C4-2B (cell line): ENCODE results near the gene KCNJ3.

ENCODE experiments used
- ZFX ChIP-seq: fragments of 450-650 bp; IDR thresholded peaks from 2 replicates; pipeline ENCODE4 v1.6.1; 2017
- TF ChIP-seq, protein P1 (sequence below): fragments of 450-650 bp; conservative IDR thresholded peaks from 2 replicates; pipeline ENCODE4 v1.5.1; 2017; ENCODE audit warnings: mild to moderate bottlenecking

DNA sequence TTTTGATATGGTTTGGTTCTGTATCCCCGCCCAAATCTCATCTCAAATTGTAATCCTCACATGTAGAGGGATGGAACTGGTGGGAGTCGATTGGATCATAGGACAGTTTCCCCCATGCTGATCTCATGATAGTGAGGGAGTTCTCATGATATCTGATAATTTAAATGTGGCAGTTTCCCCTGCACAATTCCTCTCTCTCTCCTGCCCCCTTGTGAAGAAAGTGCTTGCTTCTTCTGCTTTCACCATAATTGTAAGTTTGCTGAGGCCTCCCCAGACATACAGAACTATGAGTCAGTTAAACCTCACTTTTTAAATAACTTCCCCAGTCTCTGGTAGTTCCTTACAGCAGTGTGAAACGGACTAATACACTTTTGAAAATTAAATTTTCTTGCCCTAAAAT, 12.3 kb upstream of the KCNJ3 start:
- TF ChIP-seq, protein P1, sequence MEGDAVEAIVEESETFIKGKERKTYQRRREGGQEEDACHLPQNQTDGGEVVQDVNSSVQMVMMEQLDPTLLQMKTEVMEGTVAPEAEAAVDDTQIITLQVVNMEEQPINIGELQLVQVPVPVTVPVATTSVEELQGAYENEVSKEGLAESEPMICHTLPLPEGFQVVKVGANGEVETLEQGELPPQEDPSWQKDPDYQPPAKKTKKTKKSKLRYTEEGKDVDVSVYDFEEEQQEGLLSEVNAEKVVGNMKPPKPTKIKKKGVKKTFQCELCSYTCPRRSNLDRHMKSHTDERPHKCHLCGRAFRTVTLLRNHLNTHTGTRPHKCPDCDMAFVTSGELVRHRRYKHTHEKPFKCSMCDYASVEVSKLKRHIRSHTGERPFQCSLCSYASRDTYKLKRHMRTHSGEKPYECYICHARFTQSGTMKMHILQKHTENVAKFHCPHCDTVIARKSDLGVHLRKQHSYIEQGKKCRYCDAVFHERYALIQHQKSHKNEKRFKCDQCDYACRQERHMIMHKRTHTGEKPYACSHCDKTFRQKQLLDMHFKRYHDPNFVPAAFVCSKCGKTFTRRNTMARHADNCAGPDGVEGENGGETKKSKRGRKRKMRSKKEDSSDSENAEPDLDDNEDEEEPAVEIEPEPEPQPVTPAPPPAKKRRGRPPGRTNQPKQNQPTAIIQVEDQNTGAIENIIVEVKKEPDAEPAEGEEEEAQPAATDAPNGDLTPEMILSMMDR, result 0 out of 2 replicates have a peak, but pooled peaks have one; percentile 5
- no peak for TF ChIP-seq ZFX
